ENCODE data around the gene YWHAE.

DNA sequence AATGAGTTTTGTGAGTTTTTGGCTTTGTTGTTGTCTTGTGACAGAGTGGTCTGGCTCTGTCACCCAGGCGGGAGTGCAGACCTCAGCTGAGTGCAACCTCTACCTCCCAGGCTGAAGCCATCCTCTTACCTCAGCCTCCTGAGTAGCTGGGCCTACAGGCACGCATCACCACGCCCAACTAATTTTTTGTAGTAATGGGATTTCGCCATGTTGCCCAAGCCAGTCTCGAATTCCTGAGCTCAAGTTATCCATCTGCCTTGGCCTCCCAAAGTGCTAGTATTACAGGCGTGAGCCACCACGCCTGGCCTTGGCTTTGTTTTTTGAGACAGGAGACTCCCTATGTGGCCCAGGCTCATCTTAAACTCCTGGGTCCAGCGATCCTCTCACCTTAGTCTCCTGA, 40.9 kb upstream of the YWHAE start:
- TF ChIP-seq NFRKB (IDR thresholded peaks at IDR 0.05) (no peak), SUZ12 (IDR thresholded peaks at IDR 0.05) (no peak), FOXA1 (IDR thresholded peaks at IDR 0.05) (no peak)

All from HEK293T (cell line).